MCF 10A (cell line): ENCODE measurements around the gene SBK2. TPM values are rescaled to one million over a fixed set of nuclear protein-coding genes. Genes with fewer than 3 reads are reported as not detected.

Experiments
- BruUV-seq: library from RNA; stranded (reverse); fragments of 400-500 nt; replicated peaks from 2 replicates; lab custom pipeline; 2021; lab: Mats Ljungman, UMichigan
- CTCF ChIA-PET: fragments of 300-600 bp; sonication (Branson Sonifier 250); formaldehyde crosslinking; extraction: SDS; loops from one replicate; lab custom pipeline; 2021; ENCODE audit warnings: antibody characterized with exemption, inconsistent platforms; lab: Yijun Ruan, JAX
- POLR2A ChIA-PET: fragments of 300-600, 350-650 bp; sonication (Branson Sonifier 250); formaldehyde crosslinking; extraction: SDS; loops from one replicate; lab custom pipeline; 2020; ENCODE audit warnings: antibody characterized with exemption, inconsistent platforms; lab: Yijun Ruan, JAX
- DNase-seq: peaks from one replicate; pipeline ENCODE4 v3.0.0-alpha.2; 2018; ENCODE audit not compliant: unreplicated experiment
- H3K27ac Mint-ChIP-seq: one replicate; pipeline ENCODE4 v1.8.0; 2022; ENCODE audit warnings: mild to moderate bottlenecking, low read depth, mixed read lengths; ENCODE audit not compliant: unreplicated experiment
- H3K27me3 Mint-ChIP-seq: one replicate; pipeline ENCODE4 v1.8.0; 2022; ENCODE audit warnings: mixed read lengths; ENCODE audit not compliant: insufficient read depth, unreplicated experiment
- H3K36me3 Mint-ChIP-seq: one replicate; pipeline ENCODE4 v1.8.0; 2022; ENCODE audit warnings: mild to moderate bottlenecking, moderate library complexity, mixed read lengths; ENCODE audit not compliant: insufficient read depth, unreplicated experiment
- H3K4me1 Mint-ChIP-seq: one replicate; pipeline ENCODE4 v1.8.0; 2022; ENCODE audit warnings: mixed read lengths; ENCODE audit not compliant: insufficient read depth, unreplicated experiment
- H3K4me3 Mint-ChIP-seq: one replicate; pipeline ENCODE4 v1.8.0; 2022; ENCODE audit warnings: mild to moderate bottlenecking, moderate library complexity, mixed read lengths; ENCODE audit not compliant: unreplicated experiment
- H3K9me3 Mint-ChIP-seq: one replicate; pipeline ENCODE4 v1.8.0; 2022; ENCODE audit warnings: mixed read lengths; ENCODE audit not compliant: unreplicated experiment
- intact Hi-C: fragments of 100-400 bp; cut with micrococcal nuclease; formaldehyde crosslinking; loops from 2 replicates; pipeline ENCODE4 v1.14.1; 2022
- total RNA-seq: library from RNA; stranded (reverse); gene quantifications from 2 replicates; pipeline ENCODE4 v1.2.3, GENCODE V29; 2022
- TF ChIP-seq, protein P1 (sequence below): fragments of 200-600 bp; IDR thresholded peaks from one replicate; pipeline ENCODE4 v1.8.0; 2022; ENCODE audit warnings: antibody characterized with exemption, mild to moderate bottlenecking; ENCODE audit not compliant: unreplicated experiment

SBK2 gene
- total RNA-seq, 1 experiment from 2014 or later: not detected

DNA sequence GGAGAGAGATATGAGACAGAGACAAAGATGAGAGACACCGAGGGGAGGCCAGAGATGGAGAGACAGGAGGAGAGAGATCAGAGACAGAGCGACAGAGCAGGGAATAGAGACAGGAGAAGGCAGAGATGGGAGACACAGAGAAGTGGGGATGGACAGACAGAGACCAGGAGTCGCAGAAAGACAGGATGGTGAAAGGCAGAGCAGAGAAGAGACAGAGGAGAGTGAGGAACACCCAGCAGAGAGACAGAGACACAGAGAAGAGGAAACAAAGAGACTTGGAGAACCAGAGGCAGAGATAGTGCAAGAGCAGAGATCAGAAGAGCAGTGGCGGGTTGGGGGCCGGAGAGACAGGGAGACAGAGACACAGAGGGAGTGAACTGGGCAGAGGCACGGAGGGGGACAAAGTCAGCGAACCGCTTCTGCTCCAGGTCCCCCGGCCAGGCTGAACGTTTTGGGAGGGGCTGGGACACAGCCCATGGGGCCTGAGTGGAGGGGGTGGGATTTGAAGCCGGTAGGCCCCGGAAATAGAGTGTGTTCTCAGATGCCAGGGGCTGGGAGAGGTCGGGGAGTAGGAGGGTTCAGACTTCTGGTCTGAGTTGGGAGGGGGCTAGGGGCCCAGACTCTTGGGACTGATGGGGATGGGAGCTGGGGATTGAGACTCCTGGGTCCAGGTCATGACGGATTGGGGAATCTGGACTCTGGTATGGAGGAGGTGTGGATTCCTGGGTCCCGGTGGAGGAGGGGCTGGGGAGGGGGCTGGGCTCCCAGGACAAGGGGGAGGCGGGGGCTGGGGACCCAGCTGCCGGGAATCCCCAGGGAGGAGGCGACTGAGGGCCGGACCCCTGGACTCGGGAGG lies 43.1 kb upstream of the SBK2 start:
- DNase-seq: no peak
- H3K27me3 Mint-ChIP-seq: peaks cover 9% of the 10 kb centered on the region
- BruUV-seq: no TSS peak

DNA sequence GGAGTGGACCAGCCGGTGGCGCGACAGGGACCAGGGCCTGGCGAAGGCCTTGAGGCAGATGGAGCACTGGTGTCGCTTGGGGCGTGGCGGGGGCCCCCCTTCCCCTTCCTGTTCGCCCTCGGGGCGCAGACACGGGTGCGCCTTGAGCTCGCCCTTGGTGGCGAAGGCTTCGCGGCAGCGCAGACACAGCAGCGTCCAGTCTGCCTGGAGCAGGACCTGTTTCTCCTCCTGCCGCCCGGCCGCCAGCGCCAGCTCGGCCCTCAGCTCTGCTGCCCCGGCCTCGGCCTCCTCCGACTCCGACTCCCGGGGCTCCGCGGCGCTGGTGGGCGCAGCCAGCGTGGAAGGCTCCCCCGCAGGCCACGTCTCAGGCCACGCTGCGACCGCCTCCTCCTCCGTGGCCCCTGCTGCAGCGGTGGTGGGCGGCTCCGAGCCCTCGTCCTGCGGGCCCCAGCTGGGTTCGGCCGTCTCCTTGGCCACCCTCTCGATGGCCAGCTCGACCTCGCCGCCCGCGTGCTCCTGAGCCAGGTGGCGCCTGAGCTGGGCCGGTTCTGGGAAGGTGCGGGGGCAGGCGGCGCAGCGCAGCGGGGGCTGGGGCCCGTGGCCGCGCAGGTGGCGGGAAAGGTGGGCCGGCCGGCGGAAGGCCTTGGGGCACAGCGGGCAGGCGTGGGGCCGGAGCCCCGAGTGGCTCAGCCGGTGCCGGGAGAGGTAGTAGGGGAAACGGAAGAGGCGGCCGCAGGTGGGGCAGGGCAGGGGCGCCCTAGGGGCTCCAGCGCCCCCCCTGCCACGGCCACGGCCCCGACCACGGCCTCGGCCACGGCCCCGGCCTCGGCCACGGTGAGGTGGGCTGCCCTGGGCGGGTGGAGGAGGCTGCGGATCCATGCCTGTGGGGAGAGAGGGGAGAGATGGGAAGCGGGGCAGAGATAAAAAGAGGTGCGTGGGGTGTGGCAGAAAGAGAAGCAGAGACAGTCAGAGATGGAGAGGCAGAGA lies 42.1 kb upstream of the SBK2 start:
- BruUV-seq: TSS peak; percentile 18
- Mint-ChIP-seq H3K27me3 (no peaks in the 10 kb centered on the region), H3K27ac (peak overlapping the region; percentile 91), H3K4me3 (peak overlapping the region; percentile 89), H3K36me3 (peaks cover 8% of the 10 kb centered on the region), H3K9me3 (no peaks in the 10 kb centered on the region), H3K4me1 (peaks cover 20% of the 10 kb centered on the region)
- CTCF ChIA-PET: interaction anchor here (0.6 to 0.7 kb wide), 2 partner anchors 52 to 84 kb away, joined by 3 read pairs; no protein-coding TSS in a partner anchor
- DNase-seq: no peak
- POLR2A ChIA-PET: no interaction called here
- intact Hi-C loops: no loop called here
- TF ChIP-seq, protein P1, sequence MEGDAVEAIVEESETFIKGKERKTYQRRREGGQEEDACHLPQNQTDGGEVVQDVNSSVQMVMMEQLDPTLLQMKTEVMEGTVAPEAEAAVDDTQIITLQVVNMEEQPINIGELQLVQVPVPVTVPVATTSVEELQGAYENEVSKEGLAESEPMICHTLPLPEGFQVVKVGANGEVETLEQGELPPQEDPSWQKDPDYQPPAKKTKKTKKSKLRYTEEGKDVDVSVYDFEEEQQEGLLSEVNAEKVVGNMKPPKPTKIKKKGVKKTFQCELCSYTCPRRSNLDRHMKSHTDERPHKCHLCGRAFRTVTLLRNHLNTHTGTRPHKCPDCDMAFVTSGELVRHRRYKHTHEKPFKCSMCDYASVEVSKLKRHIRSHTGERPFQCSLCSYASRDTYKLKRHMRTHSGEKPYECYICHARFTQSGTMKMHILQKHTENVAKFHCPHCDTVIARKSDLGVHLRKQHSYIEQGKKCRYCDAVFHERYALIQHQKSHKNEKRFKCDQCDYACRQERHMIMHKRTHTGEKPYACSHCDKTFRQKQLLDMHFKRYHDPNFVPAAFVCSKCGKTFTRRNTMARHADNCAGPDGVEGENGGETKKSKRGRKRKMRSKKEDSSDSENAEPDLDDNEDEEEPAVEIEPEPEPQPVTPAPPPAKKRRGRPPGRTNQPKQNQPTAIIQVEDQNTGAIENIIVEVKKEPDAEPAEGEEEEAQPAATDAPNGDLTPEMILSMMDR: no peak

More for the DNA sequence above, 43.1 kb upstream of the SBK2 start:
- TF ChIP-seq, protein P1: no peak
- H3K36me3 Mint-ChIP-seq: peaks cover 8% of the 10 kb centered on the region
- ChIA-PET POLR2A (interaction anchor here (0.9 to 2.0 kb wide), 5 partner anchors 19 to 103 kb away, joined by 3 to 23 read pairs (median 5); partner anchors contain the start of genes FIZ1, ZNF524 and ZNF628), CTCF (interaction anchor here (0.6 to 1.0 kb wide), 3 partner anchors 33 to 51 kb away, joined by 3 to 4 read pairs (median 3); no protein-coding TSS in a partner anchor)
- H3K4me1 Mint-ChIP-seq: peaks cover 20% of the 10 kb centered on the region
- peak overlapping the region; percentile 91 for H3K27ac Mint-ChIP-seq
- H3K4me3 Mint-ChIP-seq: peak overlapping the region; percentile 89
- no peaks in the 10 kb centered on the region for H3K9me3 Mint-ChIP-seq
- intact Hi-C loops: no loop called here

DNA sequence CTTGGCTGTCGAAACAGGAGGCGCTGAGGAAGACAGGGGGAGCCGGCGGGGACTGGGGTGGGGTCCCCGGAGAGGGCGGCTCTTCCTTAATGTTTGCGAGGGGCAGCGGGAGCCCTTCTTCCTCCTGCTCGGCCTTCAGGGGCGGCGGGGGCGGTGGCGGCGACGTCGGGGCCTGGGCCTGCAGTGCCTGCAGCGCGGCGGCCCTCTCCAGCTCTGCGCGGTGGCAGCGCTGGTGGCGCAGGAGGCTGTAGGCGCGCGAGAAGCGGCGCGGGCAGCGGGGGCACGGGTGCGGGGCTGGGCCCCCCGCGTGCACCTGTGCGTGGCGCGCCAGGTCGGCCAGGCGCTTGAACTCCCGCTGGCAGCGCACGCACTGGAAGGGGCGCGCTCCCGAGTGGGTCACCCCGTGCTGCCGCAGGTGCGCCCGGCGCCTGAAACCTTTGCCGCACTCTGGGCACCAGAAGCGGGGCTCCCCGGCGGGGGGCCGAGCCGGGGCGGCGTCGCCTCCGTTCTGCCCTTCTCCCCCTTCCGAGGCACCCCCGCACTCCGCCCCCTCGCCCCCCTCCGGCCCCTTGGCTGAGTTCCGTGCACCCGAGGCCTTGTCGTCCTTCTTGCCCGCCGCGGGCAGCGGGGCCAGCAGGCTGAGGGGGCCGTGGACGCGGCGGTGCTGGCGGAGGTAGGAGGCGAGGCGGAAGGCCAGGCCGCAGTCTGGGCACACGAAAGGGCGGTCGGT lies 41.3 kb upstream of the SBK2 start:
- Mint-ChIP-seq H3K27ac (no peak overlapping the region), H3K27me3 (no peaks in the 10 kb centered on the region), H3K9me3 (no peaks in the 10 kb centered on the region), H3K36me3 (peaks cover 8% of the 10 kb centered on the region), H3K4me1 (peaks cover 20% of the 10 kb centered on the region), H3K4me3 (no peak overlapping the region)
- ChIA-PET CTCF (interaction anchor here (0.7 kb wide), 1 partner anchor 83 kb away, joined by 3 read pairs; no protein-coding TSS in a partner anchor), POLR2A (no interaction called here)
- TF ChIP-seq, protein P1: no peak
- no peak for DNase-seq
- intact Hi-C loops: no loop called here
- no TSS peak for BruUV-seq
